PC-9 (cell line): Measurements from ENCODE around the gene MYO1E. TPM values are rescaled to one million over a fixed set of nuclear protein-coding genes. Genes with fewer than 3 reads are reported as not detected.

ENCODE experiments used
- BruUV-seq: library from RNA; stranded (reverse); fragments of 400-500 nt; replicated peaks from 2 replicates; lab custom pipeline; 2021; lab: Mats Ljungman, UMichigan
- CTCF ChIA-PET: fragments of 300-600 bp; sonication (Branson Sonifier 250); formaldehyde crosslinking; loops from one replicate; lab custom pipeline; 2022; ENCODE audit warnings: antibody characterized with exemption; lab: Charles Lee
- POLR2A ChIA-PET: fragments of 300-600 bp; sonication (Branson Sonifier 250); formaldehyde crosslinking; loops from one replicate; lab custom pipeline; 2022; ENCODE audit warnings: antibody characterized with exemption; ENCODE audit not compliant: unreplicated experiment; lab: Charles Lee
- DNase-seq, 2 experiments: peaks; one replicate each; pipeline versions ENCODE4 v3.0.0 to v3.0.0-alpha.2; 2015 to 2022; ENCODE audit warnings: mixed read lengths in 1 of 2
- H2AFZ ChIP-seq: fragments of 200-600 bp; sonication (generic); 2 replicates; pipeline ENCODE4 v1.8.1; 2017; ENCODE audit warnings: antibody characterized with exemption
- H3F3A ChIP-seq: fragments of 200-600 bp; sonication (generic); 2 replicates; pipeline ENCODE4 v1.8.1; 2017; ENCODE audit warnings: antibody characterized with exemption, mild to moderate bottlenecking, low read depth; ENCODE audit not compliant: insufficient read depth
- H3K27ac ChIP-seq: fragments of 200-600 bp; sonication (generic); 2 replicates; pipeline ENCODE4 v1.6.1; 2016; ENCODE audit warnings: mixed run types
- H3K27me3 ChIP-seq: fragments of 200-600 bp; sonication (generic); 2 replicates; pipeline ENCODE4 v1.6.1; 2016; ENCODE audit warnings: low read depth, mixed run types; ENCODE audit not compliant: insufficient read depth
- H3K36me3 ChIP-seq: fragments of 200-600 bp; sonication (generic); 2 replicates; pipeline ENCODE4 v1.6.1; 2016; ENCODE audit warnings: low read depth, mixed run types
- H3K4me1 ChIP-seq: fragments of 200-600 bp; sonication (generic); replicated peaks from 2 replicates; pipeline ENCODE4 v1.6.1; 2016; ENCODE audit warnings: mixed run types; ENCODE audit not compliant: insufficient read depth
- H3K4me2 ChIP-seq: fragments of 200-600 bp; sonication (generic); 2 replicates; pipeline ENCODE4 v1.6.1; 2017; ENCODE audit warnings: mixed run types
- H3K4me3 ChIP-seq: fragments of 200-600 bp; sonication (generic); 2 replicates; pipeline ENCODE4 v1.6.1; 2016; ENCODE audit warnings: mixed run types
- H3K79me2 ChIP-seq: fragments of 200-600 bp; sonication (generic); 2 replicates; pipeline ENCODE4 v1.6.1; 2017; ENCODE audit warnings: low read depth, mixed run types
- H3K9me2 ChIP-seq: fragments of 200-600 bp; sonication (generic); 2 replicates; pipeline ENCODE4 v1.8.1; 2017; ENCODE audit warnings: mild to moderate bottlenecking; ENCODE audit not compliant: insufficient read depth
- H3K9me3 ChIP-seq: fragments of 200-600 bp; sonication (generic); 2 replicates; pipeline ENCODE4 v1.8.1; 2016; ENCODE audit warnings: low read depth; ENCODE audit not compliant: insufficient read depth
- H4K20me1 ChIP-seq: fragments of 200-600 bp; sonication (generic); 2 replicates; pipeline ENCODE4 v1.8.1; 2017; ENCODE audit not compliant: insufficient read depth
- EZH2 ChIP-seq: fragments of 200-600 bp; sonication (generic); IDR thresholded peaks from 2 replicates; pipeline ENCODE4 v1.8.0; 2017; ENCODE audit warnings: antibody characterized with exemption, low read depth
- intact Hi-C: fragments of 100-400 bp; cut with micrococcal nuclease; formaldehyde crosslinking; loops from one replicate; pipeline ENCODE4 v1.10.0; 2022; ENCODE audit not compliant: unreplicated experiment
- total RNA-seq: library from RNA; stranded (reverse); gene quantifications from 2 replicates; pipeline ENCODE4 v1.2.3, GENCODE V29; 2021
- TF ChIP-seq, protein P1 (sequence below): fragments of 200-600 bp; sonication (generic); conservative IDR thresholded peaks from 2 replicates; pipeline ENCODE4 v1.6.1; 2017; ENCODE audit warnings: mixed run types, antibody characterized with exemption, mild to moderate bottlenecking, moderate library complexity

MYO1E gene
- total RNA-seq, 1 experiment from 2014 or later = 156 TPM

DNA sequence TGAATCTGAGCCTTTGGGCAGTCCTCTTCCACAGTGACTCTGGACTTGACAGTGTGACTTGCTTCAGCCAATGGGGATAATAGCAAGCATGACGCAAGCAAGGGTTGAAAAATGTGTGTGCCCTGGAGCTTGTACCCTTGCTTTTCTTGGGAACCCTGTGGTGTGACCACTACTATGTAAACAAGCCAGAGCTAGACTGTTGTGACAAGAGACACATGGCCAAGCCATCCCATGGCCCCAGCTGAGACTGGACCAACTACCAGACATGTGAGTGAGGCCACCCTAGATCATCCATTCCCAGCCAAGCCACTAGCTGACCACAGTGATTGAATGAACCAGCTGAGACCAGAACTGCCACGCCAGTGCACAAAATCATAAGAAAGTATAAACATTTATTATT lies 11.8 kb downstream of the MYO1E start:
- intact Hi-C loops = no loop called here
- Histone ChIP-seq H3K27ac (no peak overlapping the region), H2AFZ (no peak overlapping the region)

DNA sequence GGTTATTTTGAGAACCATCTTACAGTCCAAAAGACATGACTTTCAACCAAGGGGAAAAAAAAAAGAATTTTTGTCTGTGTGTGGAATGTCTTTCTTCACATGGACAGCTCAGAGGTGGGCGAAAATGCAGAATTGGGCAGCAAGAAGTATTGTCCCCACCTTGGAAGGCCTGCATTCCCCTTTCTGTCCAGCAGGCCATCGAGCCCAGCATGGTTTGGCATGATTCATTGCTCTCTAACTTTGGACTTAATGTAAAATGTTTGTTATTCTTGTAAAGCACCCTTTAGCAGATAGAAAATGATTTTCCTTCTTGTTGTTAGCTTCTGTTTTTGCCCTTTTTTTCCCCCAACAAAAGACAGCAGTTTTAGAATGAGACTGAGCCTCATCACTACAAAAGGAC lies 12.4 kb downstream of the MYO1E start:
- intact Hi-C loops = no loop called here
- DNase-seq = no peak
- no peak overlapping the region for H3K27ac ChIP-seq
- no peak overlapping the region for H3K4me2 ChIP-seq
- H3K36me3 ChIP-seq = peaks cover 6% of the 10 kb centered on the region; the same call in 1 of the 2 replicates
- H3K9me2 ChIP-seq = no peaks in the 10 kb centered on the region
- no TSS peak for BruUV-seq
- no peaks in the 10 kb centered on the region for H3F3A ChIP-seq
- no peaks in the 10 kb centered on the region for H3K4me1 ChIP-seq
- TF ChIP-seq, protein P1, sequence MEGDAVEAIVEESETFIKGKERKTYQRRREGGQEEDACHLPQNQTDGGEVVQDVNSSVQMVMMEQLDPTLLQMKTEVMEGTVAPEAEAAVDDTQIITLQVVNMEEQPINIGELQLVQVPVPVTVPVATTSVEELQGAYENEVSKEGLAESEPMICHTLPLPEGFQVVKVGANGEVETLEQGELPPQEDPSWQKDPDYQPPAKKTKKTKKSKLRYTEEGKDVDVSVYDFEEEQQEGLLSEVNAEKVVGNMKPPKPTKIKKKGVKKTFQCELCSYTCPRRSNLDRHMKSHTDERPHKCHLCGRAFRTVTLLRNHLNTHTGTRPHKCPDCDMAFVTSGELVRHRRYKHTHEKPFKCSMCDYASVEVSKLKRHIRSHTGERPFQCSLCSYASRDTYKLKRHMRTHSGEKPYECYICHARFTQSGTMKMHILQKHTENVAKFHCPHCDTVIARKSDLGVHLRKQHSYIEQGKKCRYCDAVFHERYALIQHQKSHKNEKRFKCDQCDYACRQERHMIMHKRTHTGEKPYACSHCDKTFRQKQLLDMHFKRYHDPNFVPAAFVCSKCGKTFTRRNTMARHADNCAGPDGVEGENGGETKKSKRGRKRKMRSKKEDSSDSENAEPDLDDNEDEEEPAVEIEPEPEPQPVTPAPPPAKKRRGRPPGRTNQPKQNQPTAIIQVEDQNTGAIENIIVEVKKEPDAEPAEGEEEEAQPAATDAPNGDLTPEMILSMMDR = 0 out of 2 replicates have a peak, but pooled peaks have one; percentile 29
- TF ChIP-seq EZH2 = no peak
- no peaks in the 10 kb centered on the region; the same call in 1 of the 2 replicates for H3K9me3 ChIP-seq
- no peak overlapping the region for H3K4me3 ChIP-seq
- ChIA-PET POLR2A (no interaction called here), CTCF (no interaction called here)
- peaks cover 96% of the 10 kb centered on the region for H3K79me2 ChIP-seq
- no peaks in the 10 kb centered on the region for H3K27me3 ChIP-seq
- H4K20me1 ChIP-seq = peaks cover 11% of the 10 kb centered on the region
- H2AFZ ChIP-seq = no peak overlapping the region

More for the DNA sequence above, 11.8 kb downstream of the MYO1E start:
- no peak overlapping the region for H3K4me3 ChIP-seq
- peaks cover 96% of the 10 kb centered on the region for H3K79me2 ChIP-seq
- BruUV-seq = no TSS peak
- TF ChIP-seq, protein P1 = no peak
- peaks cover 9% of the 10 kb centered on the region; the same call in 1 of the 2 replicates for H3K36me3 ChIP-seq
- no peaks in the 10 kb centered on the region; the same call in 1 of the 2 replicates for H3K9me3 ChIP-seq
- no peak overlapping the region for H3K4me2 ChIP-seq
- DNase-seq = no peak
- no peaks in the 10 kb centered on the region for H3K4me1 ChIP-seq
- POLR2A ChIA-PET = interaction anchor here (0.6 kb wide), 1 partner anchor 62 kb away, joined by 3 read pairs; no protein-coding TSS in a partner anchor
- no peaks in the 10 kb centered on the region for H3F3A ChIP-seq
- no peaks in the 10 kb centered on the region for H3K27me3 ChIP-seq
- H3K9me2 ChIP-seq = no peaks in the 10 kb centered on the region
- H4K20me1 ChIP-seq = peaks cover 15% of the 10 kb centered on the region
- CTCF ChIA-PET = no interaction called here

DNA sequence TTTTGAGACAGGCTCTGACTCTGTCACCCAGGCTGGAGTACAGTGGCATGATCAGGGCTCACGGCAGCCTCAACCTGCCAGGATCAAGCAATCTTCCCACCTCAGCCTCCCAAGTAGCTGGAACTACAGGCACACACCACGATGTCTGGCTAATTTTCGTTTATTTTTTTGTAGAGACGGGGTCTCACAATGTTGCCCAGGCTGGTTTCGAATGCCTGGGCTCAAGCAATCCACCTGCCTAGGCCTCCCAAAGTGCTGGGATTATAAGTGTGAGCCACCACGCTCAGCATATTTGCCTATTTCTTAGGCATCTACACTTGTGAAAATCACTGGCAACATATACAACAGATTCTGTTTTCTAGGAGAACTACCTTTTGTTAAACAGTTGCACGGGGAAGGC lies 16.9 kb downstream of the MYO1E start:
- Histone ChIP-seq H4K20me1 (no peaks in the 10 kb centered on the region; the same call in 1 of the 2 replicates), H3K4me3 (no peak overlapping the region), H3K27me3 (no peaks in the 10 kb centered on the region), H3K36me3 (no peaks in the 10 kb centered on the region; the same call in 1 of the 2 replicates), H3K9me3 (no peaks in the 10 kb centered on the region; the same call in 1 of the 2 replicates), H3F3A (peaks cover 11% of the 10 kb centered on the region), H3K27ac (no peak overlapping the region), H2AFZ (no peak overlapping the region), H3K79me2 (peaks cover 97% of the 10 kb centered on the region), H3K9me2 (no peaks in the 10 kb centered on the region), H3K4me1 (peaks cover 6% of the 10 kb centered on the region), H3K4me2 (no peak overlapping the region)
- DNase-seq = no peak
- no TSS peak for BruUV-seq
- ChIA-PET POLR2A (interaction anchor here (0.7 kb wide), 1 partner anchor 10 kb away, joined by 5 read pairs; no protein-coding TSS in a partner anchor), CTCF (no interaction called here)
- TF ChIP-seq, protein P1 = no peak
- TF ChIP-seq EZH2 = no peak
- intact Hi-C loops = no loop called here
